B cell (primary cell): Measurements from ENCODE around the gene PCDHA8. TPM values are rescaled to one million over a fixed set of nuclear protein-coding genes. Genes with fewer than 3 reads are reported as not detected.

ENCODE experiments used
- ATAC-seq: fragments of 200-7000 bp; cut with Tn5 transposase; one replicate; pipeline ENCODE4 v1.10.0; 2021; ENCODE audit warnings: low read depth, mild to moderate bottlenecking, moderate number of reproducible peaks, moderate library complexity
- CTCF ChIA-PET: fragments of 350-600 bp; sonication (Branson Sonifier 250); formaldehyde crosslinking; loops from one replicate; lab custom pipeline; 2021; ENCODE audit warnings: antibody characterized with exemption, inconsistent platforms; lab: Charles Lee
- POLR2A ChIA-PET: fragments of 350-600 bp; sonication (Branson Sonifier 250); formaldehyde crosslinking; loops from one replicate; lab custom pipeline; 2021; ENCODE audit warnings: antibody characterized with exemption; lab: Charles Lee
- DNase-seq: peaks from one replicate; pipeline ENCODE4 v3.0.0; 2013
- H2AFZ ChIP-seq: 2 replicates; pipeline ENCODE4 v1.6.1; 2012; ENCODE audit warnings: mild to moderate bottlenecking, low read depth, low read length; ENCODE audit not compliant: insufficient read depth, poor library complexity, severe bottlenecking
- H3K27ac ChIP-seq, 2 donors: 1 replicate in 1 of 2; 2 replicates in 1 of 2; pipeline ENCODE4 v1.5.1; 2012 to 2013; ENCODE audit warnings: low read length in 2 of 2, mild to moderate bottlenecking in 2 of 2, moderate library complexity in 1 of 2
- H3K27me3 ChIP-seq, 4 experiments: fragments of 200-600 bp in 1 of 4; sonication (generic) in 1 of 4; replicated peaks in 1 of 4; 1 replicate in 2 of 4; 2 replicates in 2 of 4; pipeline versions ENCODE4 v1.6.1 to v1.7.0; 2013 to 2016; ENCODE audit warnings: low read length in 3 of 4, mild to moderate bottlenecking in 2 of 4, mixed read lengths in 1 of 4, moderate library complexity in 1 of 4; ENCODE audit not compliant: insufficient read depth in 4 of 4, control insufficient read depth in 3 of 4; ENCODE audit errors: control extremely low read depth in 1 of 4
- H3K36me3 ChIP-seq, 2 experiments: replicated peaks in 1 of 2; 1 replicate in 1 of 2; 2 replicates in 1 of 2; pipeline versions ENCODE4 v1.6.1 to v1.7.1; 2013; ENCODE audit warnings: low read length in 1 of 2; ENCODE audit not compliant: insufficient read depth in 2 of 2, control insufficient read depth in 1 of 2; ENCODE audit errors: control extremely low read depth in 1 of 2, extremely low read depth in 1 of 2
- H3K4me1 ChIP-seq, 2 donors: fragments of 200-600 bp in 1 of 2; sonication (generic) in 1 of 2; 1 replicate in 1 of 2; 2 replicates in 1 of 2; pipeline versions ENCODE4 v1.5.1 to v1.6.1; 2013 to 2017; ENCODE audit warnings: low read length in 2 of 2; ENCODE audit not compliant: control insufficient read depth in 2 of 2, insufficient read depth in 2 of 2
- H3K4me2 ChIP-seq: replicated peaks from 2 replicates; pipeline ENCODE3; 2012; ENCODE audit warnings: mild to moderate bottlenecking, low read depth, low read length; ENCODE audit not compliant: poor library complexity, severe bottlenecking
- H3K4me3 ChIP-seq, 5 experiments: fragments of 200-600 bp in 1 of 5; sonication (generic) in 1 of 5; 1 replicate in 3 of 5; 2 replicates in 2 of 5; pipeline versions ENCODE4 v1.5.1 to v1.7.0; 2011 to 2016; ENCODE audit warnings: low read length in 4 of 5, mild to moderate bottlenecking in 4 of 5, low read depth in 2 of 5, control low read depth in 1 of 5, moderate library complexity in 1 of 5; ENCODE audit not compliant: insufficient read depth in 1 of 5; ENCODE audit errors: control extremely low read depth in 1 of 5, extremely low read depth in 1 of 5
- H3K79me2 ChIP-seq: fragments of 200-600 bp; sonication (generic); one replicate; pipeline ENCODE4 v1.6.0; 2016; ENCODE audit warnings: low read length; ENCODE audit not compliant: control insufficient read depth, insufficient read depth
- H3K9ac ChIP-seq: fragments of 200-600 bp; sonication (generic); 2 replicates; pipeline ENCODE4 v1.6.1; 2017; ENCODE audit warnings: mild to moderate bottlenecking, low read length, moderate library complexity
- H3K9me3 ChIP-seq, 3 donors: one replicate each; pipeline versions ENCODE4 v1.6.1 to v1.7.1; 2013; ENCODE audit warnings: low read length in 2 of 3; ENCODE audit not compliant: control insufficient read depth in 2 of 3, insufficient read depth in 1 of 3; ENCODE audit errors: control extremely low read depth in 1 of 3
- H4K20me1 ChIP-seq: 2 replicates; pipeline ENCODE4 v1.6.0; 2012; ENCODE audit warnings: mild to moderate bottlenecking, low read length; ENCODE audit not compliant: insufficient read depth, control insufficient read depth, poor library complexity, severe bottlenecking
- H3K27ac Mint-ChIP-seq: one replicate; pipeline ENCODE4 v1.8.0; 2021; ENCODE audit warnings: mixed read lengths
- H3K27me3 Mint-ChIP-seq: one replicate; pipeline ENCODE4 v1.8.0; 2021; ENCODE audit warnings: mixed read lengths
- H3K4me1 Mint-ChIP-seq: one replicate; pipeline ENCODE4 v1.8.0; 2021; ENCODE audit warnings: mixed read lengths
- H3K4me3 Mint-ChIP-seq: one replicate; pipeline ENCODE4 v1.8.0; 2021; ENCODE audit warnings: mixed read lengths
- H3K9me3 Mint-ChIP-seq: one replicate; pipeline ENCODE4 v1.8.0; 2022; ENCODE audit warnings: mixed read lengths; ENCODE audit not compliant: insufficient read depth
- CTCF ChIP-seq: fragments of 200-600 bp; IDR thresholded peaks from one replicate; pipeline ENCODE4 v1.8.0; 2022; ENCODE audit warnings: antibody characterized with exemption, mild to moderate bottlenecking
- EZH2 ChIP-seq: IDR thresholded peaks from 2 replicates; pipeline ENCODE4 v1.6.1; 2012; ENCODE audit warnings: borderline replicate concordance, low read depth, mild to moderate bottlenecking, moderate library complexity, low read length; ENCODE audit not compliant: insufficient read depth, poor library complexity, severe bottlenecking
- WGBS: methylation state at CpG from one replicate; pipeline ENCODE4 v1.1.5; 2013; ENCODE audit warnings: missing lambda C conversion rate; ENCODE audit not compliant: insufficient coverage; 5-methylcytosine and 5-hydroxymethylcytosine counted together
- intact Hi-C: fragments of 100-400 bp; cut with micrococcal nuclease; formaldehyde crosslinking; loops from one replicate; pipeline ENCODE4 v1.10.0; 2022
- polyA minus RNA-seq: library from RNA; depleted of rRNA, polyadenylated mRNA; stranded (reverse); fragments of >200 nt; gene quantifications from 2 replicates; pipeline ENCODE4 v1.2.3, GENCODE V29; 2012
- polyA plus RNA-seq: library from polyadenylated mRNA; depleted of rRNA; stranded (reverse); fragments of >200 nt; gene quantifications from 2 replicates; pipeline ENCODE4 v1.2.3, GENCODE V29; 2012
- total RNA-seq, 2 donors: library from RNA; stranded (reverse); fragments of 120-200 nt in 1 of 2; gene quantifications; 1 replicate in 1 of 2; 2 replicates in 1 of 2; pipeline versions ENCODE4 v1.2.3 to v1.2.4, GENCODE V29; 2013 to 2022

Gene PCDHA8
- not detected in 2 replicates for total RNA-seq
- total RNA-seq (2013) = not detected
- polyA plus RNA-seq = not detected in 2 replicates
- polyA minus RNA-seq = not detected in 2 replicates

GRCh38 chr5:140840978-140841962, at the start of gene PCDHA8:
Gene PCDHA8 (plus strand): TSS chr5:140841187. CDS start chr5:140841322, 135 bp downstream.
- H3K4me1 Mint-ChIP-seq = no peaks in the 10 kb centered on the region
- Histone ChIP-seq H3K27ac (no peak within 1 kb of the TSS), H3K4me2 (no peak within 1 kb of the TSS), H3K9me3 (peaks cover 2 to 32% (median 11%) of the 10 kb centered on the region in 3 donors), H2AFZ (no peak within 1 kb of the TSS), H3K4me3 (no peak within 1 kb of the TSS), H3K27me3 (peaks cover 0 to 7% (median 1%) of the 10 kb centered on the region in 4 experiments), H3K79me2 (no peaks in the 10 kb centered on the region), H3K4me1 (no peaks in the 10 kb centered on the region), H3K9ac (no peak within 1 kb of the TSS), H3K36me3 (no peaks in the 10 kb centered on the region), H4K20me1 (no peaks in the 10 kb centered on the region)
- WGBS = 38% methylated on average over 27 of the region's 47 CpGs
- POLR2A ChIA-PET = no interaction called here
- DNase-seq (no peak), ATAC-seq (no peak)
- H3K27ac Mint-ChIP-seq = no peak within 1 kb of the TSS
- H3K27me3 Mint-ChIP-seq = peaks cover 12% of the 10 kb centered on the region
- no peak for TF ChIP-seq EZH2
- H3K4me3 Mint-ChIP-seq = no peak within 1 kb of the TSS
- CTCF ChIA-PET = interaction anchor here (0.7 to 1.6 kb wide), 2 partner anchors 18 to 722 kb away, joined by 3 to 5 read pairs; no protein-coding TSS in a partner anchor
- intact Hi-C loops = loop anchor here (1.0 kb wide), 1 partner anchor 18 kb away; no protein-coding TSS in a partner anchor
- H3K9me3 Mint-ChIP-seq = peaks cover 6% of the 10 kb centered on the region

GRCh38 chr5:140794595-140795258, 46.3 kb upstream of the PCDHA8 start, which contains the start of gene PCDHA2:
Gene PCDHA2 (plus strand): TSS chr5:140794852.
- peaks cover 0 to 26% (median 10%) of the 10 kb centered on the region in 4 experiments for H3K27me3 ChIP-seq
- no peak within 1 kb of the TSS for H3K27ac Mint-ChIP-seq
- no peak within 1 kb of the TSS for H3K4me2 ChIP-seq
- H3K4me3 Mint-ChIP-seq = no peak within 1 kb of the TSS
- no peak within 1 kb of the TSS for H3K9ac ChIP-seq
- peaks cover 19% of the 10 kb centered on the region for H3K27me3 Mint-ChIP-seq
- CTCF ChIA-PET = no interaction called here
- no peaks in the 10 kb centered on the region for H3K36me3 ChIP-seq
- no peak within 1 kb of the TSS for H3K27ac ChIP-seq
- ATAC-seq (no peak), DNase-seq (no peak)
- no peaks in the 10 kb centered on the region for H3K4me1 Mint-ChIP-seq
- H3K4me1 ChIP-seq = no peaks in the 10 kb centered on the region
- TF ChIP-seq EZH2 (no peak), CTCF (no peak)
- peaks cover 6 to 31% (median 28%) of the 10 kb centered on the region in 3 donors for H3K9me3 ChIP-seq
- H3K4me3 ChIP-seq = no peak within 1 kb of the TSS
- WGBS = 36% methylated on average over 24 of the region's 27 CpGs
- peaks cover 11% of the 10 kb centered on the region for H3K9me3 Mint-ChIP-seq
- intact Hi-C loops = no loop called here
- no peaks in the 10 kb centered on the region for H3K79me2 ChIP-seq
- no peaks in the 10 kb centered on the region for H4K20me1 ChIP-seq
- POLR2A ChIA-PET = no interaction called here
- H2AFZ ChIP-seq = no peak within 1 kb of the TSS
